ENCODE measurements around the gene OBSCN. TPM values are rescaled to one million over a fixed set of nuclear protein-coding genes. Genes with fewer than 3 reads are reported as not detected.

Gene OBSCN
- total and polyA plus RNA-seq, 4 donors: 0.54 to 5.6 (median 2.7) TPM

DNA sequence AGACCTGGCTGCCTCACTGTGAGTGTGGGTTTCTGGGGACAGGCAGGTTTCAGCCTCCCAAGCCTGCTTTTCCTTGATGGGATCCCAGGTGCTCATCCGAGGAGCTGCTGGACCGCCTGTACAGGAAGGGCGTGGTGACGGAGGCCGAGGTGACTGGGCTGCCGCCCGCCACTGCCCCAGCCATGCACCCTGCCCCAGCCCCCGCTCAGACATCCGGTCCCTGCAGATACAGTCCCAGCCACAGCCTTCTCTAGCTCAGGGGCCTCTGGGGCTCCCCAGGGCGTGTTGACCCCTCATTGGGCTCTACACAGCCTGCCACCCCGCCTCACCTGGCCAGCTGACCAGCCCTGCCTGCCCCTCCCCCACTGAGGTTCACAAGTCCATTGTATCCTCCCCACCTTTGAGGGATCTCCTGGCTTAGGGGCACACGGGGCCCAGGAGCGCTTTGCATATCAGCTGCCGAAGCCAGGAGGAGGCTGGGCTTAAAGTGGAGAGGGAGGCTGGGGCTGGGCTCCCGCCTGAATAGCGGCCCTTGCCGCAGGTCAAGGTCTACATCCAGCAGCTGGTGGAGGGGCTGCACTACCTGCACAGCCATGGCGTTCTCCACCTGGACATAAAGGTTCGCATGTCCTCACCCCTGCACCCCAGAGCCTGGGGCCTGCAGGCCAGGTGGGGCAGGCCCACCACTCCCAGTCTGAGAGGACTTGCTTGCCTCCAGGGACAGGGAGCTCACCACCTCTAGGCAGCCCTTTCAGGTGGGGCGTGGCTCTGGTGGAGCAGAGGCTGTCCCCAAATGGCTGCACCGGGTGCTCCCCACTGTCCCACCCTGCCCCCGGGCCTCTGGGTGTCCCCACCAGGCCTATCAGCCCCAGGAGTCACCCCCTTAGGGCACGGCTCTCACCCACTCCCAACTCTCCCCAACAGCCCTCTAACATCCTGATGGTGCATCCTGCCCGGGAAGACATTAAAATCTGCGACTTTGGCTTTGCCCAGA, 160.3 kb downstream of the OBSCN start:
- DNase-seq (ENCODE audit: low spot score): no peak
- WGBS: 43% methylated on average over 25 of the region's 25 CpGs
- H3K27ac ChIP-seq (ENCODE audit: low read depth in 1 of 2, low read length in 2 of 2): no peak overlapping the region
- H3K36me3 ChIP-seq (ENCODE audit: control insufficient read depth in 4 of 4, insufficient read depth in 3 of 4, low read depth in 1 of 4, low read length in 3 of 4): no peaks in the 10 kb centered on the region
- no peaks in the 10 kb centered on the region for H3K9me3 ChIP-seq (ENCODE audit: control insufficient read depth in 4 of 4, low read length in 3 of 4)
- H3K4me1 ChIP-seq (ENCODE audit: control insufficient read depth in 4 of 4, insufficient read depth in 4 of 4, low read length in 3 of 4): peaks cover 0 to 3% (median 0%) of the 10 kb centered on the region in 4 donors
- TF ChIP-seq CTCF (IDR thresholded peaks at IDR 0.05; ENCODE audit: low read depth, low read length, missing input control): no peak
- no peak for TF ChIP-seq NR2F2 (IDR thresholded peaks at IDR 0.05)
- TF ChIP-seq TAF1 (conservative IDR thresholded peaks at IDR 0.05): no peak
- TF ChIP-seq JUND (IDR thresholded peaks at IDR 0.05): no peak
- TF ChIP-seq SP1 (IDR thresholded peaks at IDR 0.05): no peak
- TF ChIP-seq HNF4G (IDR thresholded peaks at IDR 0.05): no peak
- TF ChIP-seq HNF4A (conservative IDR thresholded peaks at IDR 0.05): no peak
- TF ChIP-seq RXRA (IDR thresholded peaks at IDR 0.05): no peak
- TF ChIP-seq, protein P1, sequence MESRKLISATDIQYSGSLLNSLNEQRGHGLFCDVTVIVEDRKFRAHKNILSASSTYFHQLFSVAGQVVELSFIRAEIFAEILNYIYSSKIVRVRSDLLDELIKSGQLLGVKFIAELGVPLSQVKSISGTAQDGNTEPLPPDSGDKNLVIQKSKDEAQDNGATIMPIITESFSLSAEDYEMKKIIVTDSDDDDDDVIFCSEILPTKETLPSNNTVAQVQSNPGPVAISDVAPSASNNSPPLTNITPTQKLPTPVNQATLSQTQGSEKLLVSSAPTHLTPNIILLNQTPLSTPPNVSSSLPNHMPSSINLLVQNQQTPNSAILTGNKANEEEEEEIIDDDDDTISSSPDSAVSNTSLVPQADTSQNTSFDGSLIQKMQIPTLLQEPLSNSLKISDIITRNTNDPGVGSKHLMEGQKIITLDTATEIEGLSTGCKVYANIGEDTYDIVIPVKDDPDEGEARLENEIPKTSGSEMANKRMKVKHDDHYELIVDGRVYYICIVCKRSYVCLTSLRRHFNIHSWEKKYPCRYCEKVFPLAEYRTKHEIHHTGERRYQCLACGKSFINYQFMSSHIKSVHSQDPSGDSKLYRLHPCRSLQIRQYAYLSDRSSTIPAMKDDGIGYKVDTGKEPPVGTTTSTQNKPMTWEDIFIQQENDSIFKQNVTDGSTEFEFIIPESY (IDR thresholded peaks at IDR 0.05): no peak
- TF ChIP-seq FOXA1 (IDR thresholded peaks at IDR 0.05): no peak
- no peak for TF ChIP-seq FOXA2 (IDR thresholded peaks at IDR 0.05)
- TF ChIP-seq, protein P2, sequence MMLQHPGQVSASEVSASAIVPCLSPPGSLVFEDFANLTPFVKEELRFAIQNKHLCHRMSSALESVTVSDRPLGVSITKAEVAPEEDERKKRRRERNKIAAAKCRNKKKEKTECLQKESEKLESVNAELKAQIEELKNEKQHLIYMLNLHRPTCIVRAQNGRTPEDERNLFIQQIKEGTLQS (IDR thresholded peaks at IDR 0.05): no peak
- no peak overlapping the region for H3K9ac ChIP-seq (ENCODE audit: low read depth in 1 of 2, low read length in 2 of 2)
- H3K27me3 ChIP-seq (ENCODE audit: control insufficient read depth in 4 of 4, insufficient read depth in 4 of 4, low read length in 3 of 4): no peaks in the 10 kb centered on the region
- no peak overlapping the region for H3K4me3 ChIP-seq (ENCODE audit: low read depth in 1 of 3, low read length in 3 of 3)

DNA sequence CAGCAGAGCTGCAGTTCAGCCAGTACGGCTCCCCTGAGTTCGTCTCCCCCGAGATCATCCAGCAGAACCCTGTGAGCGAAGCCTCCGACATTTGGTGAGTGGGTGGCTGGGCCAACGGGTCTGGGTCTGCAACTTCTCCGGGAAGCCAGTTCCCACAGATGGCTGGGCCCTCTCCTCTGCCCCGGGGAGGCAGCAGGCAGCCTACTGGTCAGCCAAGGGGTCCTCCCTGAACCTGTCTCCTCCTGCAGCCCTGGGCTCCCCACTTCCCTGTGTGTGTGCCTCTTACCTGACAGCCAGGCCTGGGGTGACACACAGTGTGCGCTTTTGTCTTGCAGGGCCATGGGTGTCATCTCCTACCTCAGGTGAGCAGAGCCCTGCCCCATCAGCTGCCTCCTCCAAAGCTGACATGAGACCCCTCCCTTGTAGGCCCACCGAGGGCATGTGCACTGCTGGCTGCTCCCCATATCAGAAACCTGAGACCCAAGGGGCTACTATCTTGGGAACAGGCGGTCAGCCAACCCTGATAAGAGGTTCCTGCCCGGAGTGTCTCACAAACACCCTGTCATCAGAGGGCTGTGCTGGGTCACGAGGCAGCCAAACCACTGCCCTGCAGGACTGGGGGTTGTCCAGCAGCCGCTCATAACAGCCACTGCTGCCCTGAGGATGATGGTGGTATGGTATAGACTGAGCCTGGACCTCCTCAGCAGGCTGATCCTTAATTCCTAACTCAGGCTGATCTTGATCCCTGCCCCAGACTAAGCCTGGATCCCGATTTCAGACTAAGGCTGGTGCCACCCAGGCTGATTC, 161.2 kb downstream of the OBSCN start:
- WGBS: 76% methylated on average over 15 of the region's 15 CpGs
- no peak for TF ChIP-seq RAD21 (IDR thresholded peaks at IDR 0.05)
- TF ChIP-seq, protein P3, sequence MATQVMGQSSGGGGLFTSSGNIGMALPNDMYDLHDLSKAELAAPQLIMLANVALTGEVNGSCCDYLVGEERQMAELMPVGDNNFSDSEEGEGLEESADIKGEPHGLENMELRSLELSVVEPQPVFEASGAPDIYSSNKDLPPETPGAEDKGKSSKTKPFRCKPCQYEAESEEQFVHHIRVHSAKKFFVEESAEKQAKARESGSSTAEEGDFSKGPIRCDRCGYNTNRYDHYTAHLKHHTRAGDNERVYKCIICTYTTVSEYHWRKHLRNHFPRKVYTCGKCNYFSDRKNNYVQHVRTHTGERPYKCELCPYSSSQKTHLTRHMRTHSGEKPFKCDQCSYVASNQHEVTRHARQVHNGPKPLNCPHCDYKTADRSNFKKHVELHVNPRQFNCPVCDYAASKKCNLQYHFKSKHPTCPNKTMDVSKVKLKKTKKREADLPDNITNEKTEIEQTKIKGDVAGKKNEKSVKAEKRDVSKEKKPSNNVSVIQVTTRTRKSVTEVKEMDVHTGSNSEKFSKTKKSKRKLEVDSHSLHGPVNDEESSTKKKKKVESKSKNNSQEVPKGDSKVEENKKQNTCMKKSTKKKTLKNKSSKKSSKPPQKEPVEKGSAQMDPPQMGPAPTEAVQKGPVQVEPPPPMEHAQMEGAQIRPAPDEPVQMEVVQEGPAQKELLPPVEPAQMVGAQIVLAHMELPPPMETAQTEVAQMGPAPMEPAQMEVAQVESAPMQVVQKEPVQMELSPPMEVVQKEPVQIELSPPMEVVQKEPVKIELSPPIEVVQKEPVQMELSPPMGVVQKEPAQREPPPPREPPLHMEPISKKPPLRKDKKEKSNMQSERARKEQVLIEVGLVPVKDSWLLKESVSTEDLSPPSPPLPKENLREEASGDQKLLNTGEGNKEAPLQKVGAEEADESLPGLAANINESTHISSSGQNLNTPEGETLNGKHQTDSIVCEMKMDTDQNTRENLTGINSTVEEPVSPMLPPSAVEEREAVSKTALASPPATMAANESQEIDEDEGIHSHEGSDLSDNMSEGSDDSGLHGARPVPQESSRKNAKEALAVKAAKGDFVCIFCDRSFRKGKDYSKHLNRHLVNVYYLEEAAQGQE (IDR thresholded peaks at IDR 0.05): no peak
- Histone ChIP-seq H3K27me3 (ENCODE audit: control insufficient read depth in 4 of 4, insufficient read depth in 4 of 4, low read length in 3 of 4) (no peaks in the 10 kb centered on the region), H3K9me3 (ENCODE audit: control insufficient read depth in 4 of 4, low read length in 3 of 4) (no peaks in the 10 kb centered on the region), H3K4me3 (ENCODE audit: low read depth in 1 of 3, low read length in 3 of 3) (no peak overlapping the region), H3K9ac (ENCODE audit: low read depth in 1 of 2, low read length in 2 of 2) (no peak overlapping the region), H3K27ac (ENCODE audit: low read depth in 1 of 2, low read length in 2 of 2) (no peak overlapping the region), H3K4me1 (ENCODE audit: control insufficient read depth in 4 of 4, insufficient read depth in 4 of 4, low read length in 3 of 4) (peaks cover 0 to 3% (median 0%) of the 10 kb centered on the region in 4 donors), H3K36me3 (ENCODE audit: control insufficient read depth in 4 of 4, insufficient read depth in 3 of 4, low read depth in 1 of 4, low read length in 3 of 4) (no peaks in the 10 kb centered on the region)
- DNase-seq (ENCODE audit: low spot score): no peak
